HG02973 (cell line): ENCODE results near the gene MTARC1.
A peak's percentile ranks its signal among the peaks of the same experiment; 100 is the strongest.

ENCODE experiments used
- ATAC-seq: cut with Tn5 transposase; IDR thresholded peaks from one replicate; pipeline ENCODE4 v1.9.1; 2021; ENCODE audit warnings: moderate library complexity; ENCODE audit not compliant: unreplicated experiment

Gene MTARC1

GRCh38 chr1:220803401-220804201 is 16.9 kb downstream of the MTARC1 start:
- ATAC-seq: no peak

- no peak for ATAC-seq
These were observed 17.5 kb downstream of the MTARC1 start for GRCh38 chr1:220804202-220804586.

- ATAC-seq: no peak
These were observed 19.7 kb downstream of the MTARC1 start for GRCh38 chr1:220806408-220806807.

- no peak for ATAC-seq
These were observed 21.0 kb downstream of the MTARC1 start for GRCh38 chr1:220807726-220808125.

- ATAC-seq: no peak
These were observed 21.9 kb downstream of the MTARC1 start for GRCh38 chr1:220808345-220809186.

- no peak for ATAC-seq
These were observed 22.5 kb downstream of the MTARC1 start for GRCh38 chr1:220809187-220809550.

GRCh38 chr1:220809704-220810103 is 23.0 kb downstream of the MTARC1 start:
- ATAC-seq: no peak

GRCh38 chr1:220810179-220810653 is 23.5 kb downstream of the MTARC1 start:
- peak; percentile 92 for ATAC-seq

- no peak for ATAC-seq
These were observed 24.2 kb downstream of the MTARC1 start for GRCh38 chr1:220810963-220811362.

GRCh38 chr1:220811695-220812094 is 25.0 kb downstream of the MTARC1 start:
- ATAC-seq: no peak

GRCh38 chr1:220812308-220812707 is 25.6 kb downstream of the MTARC1 start:
- ATAC-seq: no peak

GRCh38 chr1:220813013-220813412 is 26.3 kb downstream of the MTARC1 start:
- ATAC-seq: no peak

GRCh38 chr1:220815409-220815808 is 28.7 kb downstream of the MTARC1 start:
- no peak for ATAC-seq

- no peak for ATAC-seq
These were observed 31.2 kb downstream of the MTARC1 start for GRCh38 chr1:220817907-220818306.

GRCh38 chr1:220818421-220819173 is 31.9 kb downstream of the MTARC1 start:
- no peak for ATAC-seq

GRCh38 chr1:220819467-220820026 is 32.8 kb downstream of the MTARC1 start:
- no peak for ATAC-seq

- ATAC-seq: no peak
These were observed 37.6 kb downstream of the MTARC1 start for GRCh38 chr1:220824031-220824989.

- ATAC-seq: no peak
These were observed 39.3 kb downstream of the MTARC1 start for GRCh38 chr1:220825819-220826551.

- no peak for ATAC-seq
These were observed 40.0 kb downstream of the MTARC1 start for GRCh38 chr1:220826729-220827128.
